ENCODE results near the gene PGC.

Gene PGC

DNA sequence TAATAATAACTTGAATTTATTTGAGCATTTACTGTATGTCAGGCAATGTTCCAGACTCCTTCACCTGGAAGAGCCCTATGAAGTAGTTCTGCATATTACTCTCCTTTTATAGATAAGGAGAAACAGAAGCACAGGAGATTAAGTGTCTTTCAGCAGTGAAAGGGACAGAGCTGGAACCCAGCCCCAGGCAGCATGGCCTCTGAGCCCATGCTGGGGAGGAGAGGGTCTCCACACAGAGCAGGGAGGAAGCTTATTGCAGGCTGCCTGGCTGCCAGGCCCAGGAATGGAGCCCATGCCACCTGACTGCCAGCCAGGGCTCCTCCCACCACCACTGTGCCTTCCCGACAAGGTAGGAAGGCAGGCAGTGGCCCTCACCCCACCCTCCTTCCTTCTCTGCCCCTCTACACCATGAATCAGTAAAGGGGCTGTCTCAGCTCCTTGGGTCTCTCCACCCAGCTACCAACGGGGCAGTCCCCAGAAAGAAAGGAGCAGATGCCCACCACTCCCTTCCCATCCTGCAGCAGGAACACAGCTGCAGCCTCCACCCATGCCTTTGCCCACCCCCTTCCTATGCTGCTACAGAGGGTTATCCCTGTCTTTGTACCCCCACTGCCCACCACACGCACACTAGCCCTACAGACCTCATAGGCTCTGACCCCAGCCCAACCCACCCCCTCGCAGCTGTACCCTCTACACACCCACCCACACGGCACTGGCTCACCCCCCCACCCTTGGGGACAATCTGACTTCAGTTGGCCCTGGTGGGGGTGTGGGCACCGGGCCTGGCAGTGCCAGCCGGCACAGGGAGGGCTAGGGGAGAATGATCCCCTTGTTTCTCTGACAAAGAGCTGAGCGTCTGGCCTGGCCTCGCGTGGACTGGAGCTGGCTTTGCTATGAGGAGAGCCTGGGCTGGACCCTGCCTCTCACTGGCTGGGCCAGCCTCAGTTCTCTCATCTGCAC, 53.6 kb downstream of the PGC start:
- DNase-seq = no peak

DNA sequence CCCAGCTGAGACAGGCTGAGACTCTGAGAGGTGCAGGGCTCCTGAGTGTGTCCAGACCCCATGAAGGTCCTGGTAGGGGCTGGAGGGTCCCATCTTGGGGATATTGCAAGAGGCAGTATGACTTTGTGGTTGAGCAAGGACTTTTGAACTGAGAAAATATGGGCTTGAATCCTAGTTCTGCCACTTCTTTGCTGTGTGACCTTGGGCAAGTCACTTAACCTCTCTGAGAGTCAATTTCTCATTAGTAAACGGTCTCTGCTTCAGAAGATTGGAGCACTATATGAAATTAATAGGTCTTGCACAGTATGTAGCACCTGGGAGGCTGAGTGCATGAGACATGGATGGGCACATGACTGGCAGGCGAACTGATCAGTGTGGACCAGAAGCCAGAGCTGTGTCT, 54.5 kb downstream of the PGC start:
- no peak for DNase-seq

- no peak for DNase-seq
These were observed 55.0 kb downstream of the PGC start for GRCh38 chr6:41692080-41692675.

DNA sequence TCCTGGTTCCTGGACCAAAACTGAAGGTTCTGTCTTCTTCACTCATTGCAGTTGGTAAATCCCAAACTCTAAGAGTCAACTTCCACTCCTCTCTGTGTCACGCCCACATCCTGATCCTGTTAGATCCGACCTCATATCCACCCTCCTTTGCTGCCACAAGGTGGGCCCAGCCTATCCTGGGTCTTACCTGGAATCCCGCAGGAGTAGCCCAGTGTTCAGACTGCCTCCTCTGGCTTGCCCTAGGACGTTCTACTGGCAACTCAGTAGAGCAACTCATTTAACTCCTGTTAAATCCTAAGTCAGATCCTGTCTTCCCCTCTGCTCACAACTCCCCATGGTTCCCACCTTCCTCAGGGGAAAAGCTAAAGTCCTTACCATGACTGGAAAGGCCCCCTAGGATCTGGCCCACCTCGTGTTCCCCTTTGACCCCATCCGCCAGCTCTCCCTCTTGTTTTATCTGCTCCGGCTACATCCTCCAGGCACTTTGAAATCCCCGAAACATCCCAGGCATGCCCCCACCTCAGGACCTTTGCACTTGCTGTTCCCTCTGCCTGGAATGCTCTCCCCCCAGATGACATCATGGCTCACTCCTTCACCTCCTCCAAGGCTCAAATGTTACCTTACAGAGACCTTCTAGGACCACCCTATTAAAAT, 55.6 kb downstream of the PGC start:
- DNase-seq = no peak

DNA sequence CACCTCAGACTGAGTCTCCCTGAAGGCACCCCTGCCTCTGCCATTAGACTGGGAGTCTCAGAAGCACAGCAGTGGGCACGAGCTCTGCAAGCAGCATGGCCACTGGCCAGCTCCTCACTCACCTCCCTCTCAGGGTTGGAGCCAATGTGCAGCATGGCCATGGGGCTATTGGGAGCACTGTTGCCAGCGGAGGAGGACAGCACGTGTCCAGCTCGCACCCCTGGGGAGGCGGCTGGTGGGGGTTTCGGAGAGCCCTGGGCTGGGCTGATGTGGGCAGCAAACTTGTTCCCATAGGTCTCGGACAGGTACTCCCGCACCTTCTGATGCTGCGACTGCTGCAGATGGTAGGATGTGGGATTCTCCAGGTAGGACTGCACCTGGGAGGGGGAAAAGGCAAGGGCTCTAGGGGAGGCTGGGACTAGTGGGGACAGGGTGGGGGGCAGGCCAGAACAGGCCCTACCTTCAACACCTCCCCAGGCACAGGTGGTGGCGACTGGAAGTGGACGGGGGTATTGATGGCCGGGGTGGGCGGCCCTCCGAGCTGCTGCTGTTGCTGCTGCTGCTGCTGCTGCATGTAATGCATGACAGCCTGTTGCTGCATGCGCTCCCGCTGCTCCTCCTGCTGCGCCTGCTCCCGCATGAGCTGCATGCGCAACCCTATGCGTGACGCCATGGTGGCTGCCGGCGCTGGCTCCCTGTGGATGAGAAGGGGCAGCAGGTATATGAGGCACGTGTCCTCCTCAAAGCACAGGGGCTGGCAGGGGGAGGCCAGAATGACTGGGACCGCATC, 56.5 kb downstream of the PGC start:
- DNase-seq = no peak

GRCh38 chr6:41689171-41690008, 57.8 kb downstream of the PGC start:
- DNase-seq = no peak

DNA sequence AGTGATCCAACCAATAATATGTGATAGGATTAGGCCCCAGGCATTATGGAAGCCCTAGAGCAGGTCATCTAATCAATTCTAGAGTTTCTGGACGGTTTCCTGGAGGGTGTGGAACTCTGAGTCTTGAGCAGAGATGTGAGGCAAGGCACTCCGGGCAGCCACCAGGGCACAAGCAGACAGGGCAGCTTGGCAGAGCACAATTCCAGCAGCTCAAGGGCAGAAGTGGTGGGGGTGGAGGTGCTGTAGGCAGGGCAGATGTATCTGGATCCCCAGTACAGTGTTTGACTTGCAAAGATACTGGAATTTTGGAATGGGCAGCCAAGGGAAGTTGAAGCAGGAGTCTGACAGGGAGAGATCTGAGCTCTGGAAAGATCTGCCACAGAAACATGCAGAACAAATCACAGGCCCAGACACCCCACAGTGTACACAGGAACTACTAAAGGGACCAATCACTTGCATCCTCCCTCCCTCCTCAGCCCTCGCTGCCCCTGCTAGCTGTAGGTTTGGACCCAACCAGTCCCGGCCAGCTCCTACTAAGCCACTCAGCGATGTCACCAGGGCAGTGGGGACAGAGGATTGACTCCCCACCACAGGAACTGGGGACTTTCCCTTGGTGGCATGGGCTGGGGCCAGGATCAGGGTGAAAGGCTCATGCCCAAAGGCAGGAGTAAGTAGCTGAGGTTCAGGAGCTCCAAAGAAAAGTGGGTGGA, 58.8 kb downstream of the PGC start:
- no peak for DNase-seq

DNA sequence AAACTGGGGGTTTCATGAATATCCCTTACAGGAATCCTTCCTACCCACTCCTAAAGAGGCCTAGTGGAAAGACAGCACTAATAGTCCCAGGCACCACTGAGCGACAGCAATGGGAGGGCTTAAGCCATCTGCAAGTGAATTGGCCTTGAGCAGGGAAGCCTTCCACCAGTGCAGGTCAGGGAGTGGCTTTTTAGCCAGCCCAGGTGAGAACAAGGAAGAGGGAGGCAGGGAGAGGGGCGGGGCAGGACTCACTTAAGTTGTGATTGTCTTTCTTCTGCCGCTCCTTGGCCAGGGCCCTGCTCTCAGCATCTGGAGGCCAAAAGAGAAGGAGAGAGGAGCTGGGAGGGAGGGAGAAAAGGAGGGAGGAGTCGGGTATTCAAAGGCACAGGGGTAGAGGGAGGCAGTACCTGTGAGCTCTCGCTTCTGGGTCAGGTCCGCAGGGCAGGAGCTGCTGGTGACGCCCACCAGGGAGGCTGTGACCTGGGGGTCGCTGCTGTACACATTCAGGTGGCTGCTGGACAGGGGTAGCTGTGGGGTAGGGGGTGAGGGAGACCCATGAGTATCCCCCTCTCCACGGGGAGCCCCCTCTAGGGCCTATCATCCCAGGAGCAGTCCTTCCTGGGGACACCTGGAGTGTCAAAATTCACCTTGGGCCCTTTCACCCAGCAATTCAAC, 59.6 kb downstream of the PGC start:
- no peak for DNase-seq
